NK-92 (cell line): ENCODE results near the gene SLC25A5.
"Not testable (repeated sequence)": the region's sequence is repeated elsewhere in the genome, so short reads cannot be mapped to it uniquely, and the experiment has no call there.

Source experiments
- DNase-seq: peaks from one replicate; lab custom pipeline; 2025; ENCODE audit not compliant: unreplicated experiment; lab: John Stamatoyannopoulos, UW

The SLC25A5 gene

DNA sequence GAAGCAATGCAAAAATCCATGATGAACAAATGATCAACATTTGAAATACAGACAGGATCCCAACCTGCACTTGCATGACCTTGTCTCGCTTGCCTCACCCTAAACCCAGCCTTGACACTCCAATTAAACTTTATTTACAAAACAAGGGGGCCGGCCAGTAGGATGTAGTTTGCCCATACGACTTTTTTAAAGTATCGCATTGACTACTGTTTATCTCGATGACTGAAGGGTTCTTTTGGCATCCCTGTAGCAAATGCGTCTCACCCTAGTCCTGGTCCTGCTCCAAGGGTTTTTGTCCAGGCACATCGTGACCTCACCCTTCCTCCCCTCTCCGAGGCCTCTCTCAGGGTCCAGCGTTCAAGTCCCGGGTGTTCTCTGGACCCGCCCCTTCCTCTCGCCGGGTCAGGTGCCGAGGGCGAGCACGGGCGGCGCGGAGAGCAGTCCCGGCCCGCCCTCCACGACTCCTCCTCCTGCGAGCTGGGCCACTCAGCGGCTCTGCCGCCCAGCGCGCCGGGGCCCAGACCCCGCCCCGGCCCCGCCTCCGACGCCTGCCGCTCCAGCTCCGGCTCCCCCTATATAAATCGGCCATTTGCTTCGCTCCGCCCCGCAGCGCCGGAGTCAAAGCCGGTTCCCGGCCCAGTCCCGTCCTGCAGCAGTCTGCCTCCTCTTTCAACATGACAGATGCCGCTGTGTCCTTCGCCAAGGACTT lies at the start of gene SLC25A5:
TSS of gene SLC25A5 (plus strand) at position 603 of the 709 bp plus-strand sequence. CDS start at position 675, 72 bp downstream.
- no peak for DNase-seq

DNA sequence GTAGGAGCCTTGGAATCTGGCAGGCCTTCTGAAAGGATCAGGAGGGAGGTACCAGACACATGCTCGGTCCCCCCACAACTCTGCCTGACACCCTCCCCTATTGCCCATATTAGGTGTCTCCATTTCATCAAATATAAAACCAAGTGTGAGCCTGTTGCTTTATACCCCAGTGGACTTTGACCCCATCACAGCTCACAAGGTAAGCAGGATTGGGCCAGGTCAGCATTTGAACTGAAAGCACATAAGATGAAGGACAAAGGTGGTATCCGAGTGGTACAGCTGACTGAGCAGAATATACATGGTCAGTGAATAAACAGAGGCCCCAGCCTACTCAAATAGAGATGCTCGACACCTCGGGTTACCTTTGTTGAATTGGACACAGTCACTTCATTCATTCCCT lies 49.1 kb upstream of the SLC25A5 start:
- DNase-seq: no peak

DNA sequence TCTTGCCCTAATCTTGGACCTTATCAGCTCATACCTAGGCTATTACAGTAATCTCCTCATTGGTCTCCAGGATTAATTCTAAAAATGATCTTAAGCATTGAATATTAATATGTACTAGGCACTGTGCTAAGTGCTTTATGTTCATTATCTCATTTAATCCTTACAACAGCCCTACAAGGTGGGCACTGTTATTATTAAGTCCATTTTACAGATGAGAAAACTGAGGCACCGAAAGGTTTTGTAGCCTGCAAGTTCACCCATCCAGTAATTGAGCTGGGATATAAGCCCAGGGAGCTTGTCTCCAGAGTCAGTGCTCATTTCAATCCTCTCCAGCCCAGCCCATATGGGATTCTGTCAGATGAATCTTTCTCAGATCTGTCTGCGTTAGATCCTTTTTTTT lies 48.3 kb upstream of the SLC25A5 start:
- DNase-seq: no peak

DNA sequence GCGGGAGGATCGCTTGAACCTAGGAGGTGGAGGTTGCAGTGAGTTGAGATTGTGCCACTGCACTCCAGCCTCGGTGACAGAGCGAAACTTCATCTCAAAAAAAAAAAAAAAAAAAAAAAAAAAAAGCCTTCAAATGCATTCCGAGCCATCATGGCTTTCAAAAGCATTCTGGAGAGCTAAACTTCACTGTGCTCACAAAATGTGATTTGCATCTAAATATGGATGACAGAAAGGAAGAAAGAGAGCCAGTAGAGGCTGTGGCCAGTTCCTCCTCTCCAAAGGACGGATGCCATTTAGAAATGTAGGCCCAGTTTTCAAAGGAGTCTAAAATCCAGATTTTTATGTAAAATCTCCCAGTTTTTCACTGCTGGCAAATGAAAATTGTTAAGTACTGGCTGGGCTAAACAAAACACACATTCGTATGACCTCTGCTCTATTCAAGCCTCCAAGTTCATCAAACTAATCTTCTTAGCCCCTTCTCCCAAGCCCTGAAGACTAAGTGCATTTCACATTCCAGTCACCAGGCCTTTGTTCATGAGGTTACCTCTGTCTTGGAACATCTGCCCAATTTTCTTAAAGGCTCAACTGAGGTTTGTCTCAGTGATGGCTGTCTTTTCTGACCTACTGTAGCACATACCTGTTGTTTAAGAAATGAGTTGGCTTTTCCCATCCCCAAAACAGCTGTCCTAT lies 47.1 kb upstream of the SLC25A5 start:
- DNase-seq: no peak

DNA sequence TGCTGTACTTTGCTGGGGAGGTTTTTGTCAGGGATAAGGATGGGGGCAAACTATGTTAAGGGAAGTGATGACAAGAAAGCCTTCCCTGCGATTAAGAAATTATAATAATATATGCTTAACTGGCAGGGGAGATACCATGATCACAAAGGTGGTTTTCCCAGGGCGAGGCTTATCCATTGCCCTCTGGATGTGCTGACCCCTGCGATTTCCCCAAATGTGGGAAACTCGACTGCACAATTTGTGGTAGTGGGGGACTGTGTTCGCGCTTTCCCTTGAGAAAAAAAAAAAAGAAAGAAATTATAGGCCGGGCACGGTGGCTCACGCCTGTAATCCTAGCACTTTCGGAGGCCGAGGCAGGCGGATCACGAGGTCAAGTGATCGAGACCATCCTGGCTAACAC lies 44.6 kb upstream of the SLC25A5 start:
- DNase-seq: no peak

DNA sequence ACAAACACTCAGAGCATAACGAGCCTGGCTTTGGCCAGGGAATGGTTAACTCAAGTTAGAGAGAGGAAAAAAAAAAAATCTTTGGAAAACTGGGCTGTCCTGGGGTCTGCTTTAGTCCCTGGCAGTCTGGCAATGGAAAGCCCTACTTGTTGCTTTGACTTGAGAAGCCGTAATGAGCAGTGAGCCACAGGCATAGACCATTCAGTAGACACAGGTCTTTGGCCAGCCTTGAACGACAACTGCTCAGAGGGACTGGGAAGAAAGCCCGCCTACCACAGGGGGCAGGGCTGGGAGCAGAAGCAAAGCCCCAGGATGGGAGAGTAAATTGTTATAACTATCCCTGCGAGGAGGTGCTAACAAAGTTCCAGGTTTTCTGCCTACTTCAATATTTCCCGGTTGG lies 43.2 kb upstream of the SLC25A5 start:
- no peak for DNase-seq

DNA sequence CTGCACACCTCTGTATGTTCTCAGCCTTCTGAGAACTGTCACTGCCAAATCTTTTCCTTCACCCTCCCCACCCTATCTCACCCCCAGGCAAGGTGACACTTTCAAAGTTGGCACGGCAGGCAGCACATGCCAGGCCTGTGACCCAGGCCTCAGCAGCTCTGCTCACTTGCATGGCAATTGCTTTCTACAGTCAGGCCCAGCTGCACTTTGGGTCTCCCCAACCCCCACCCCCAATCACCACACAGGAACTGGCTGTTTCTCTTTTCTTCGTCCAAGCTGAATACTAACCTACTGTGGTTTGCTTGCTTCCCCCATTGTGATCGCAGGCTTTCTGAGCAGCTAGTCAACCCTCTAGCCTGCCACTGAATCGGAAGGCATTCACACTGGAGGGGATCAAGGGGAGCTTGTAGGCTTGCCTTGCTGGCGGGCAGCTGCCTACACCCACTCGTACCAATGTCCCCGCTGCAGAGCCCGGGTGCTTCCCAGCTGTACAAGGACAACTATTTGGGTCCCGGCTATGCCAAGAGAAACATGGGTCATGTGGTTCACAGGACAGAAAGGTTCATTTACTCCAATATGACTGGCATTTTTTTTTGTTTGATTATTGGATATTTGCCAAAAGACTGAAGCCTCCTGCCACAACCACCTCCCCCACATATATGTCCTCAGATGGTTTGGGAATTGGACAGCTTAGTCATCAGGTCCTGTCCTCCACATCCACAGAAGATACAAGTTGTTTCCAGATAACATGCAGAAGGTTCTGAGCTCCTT lies 41.0 kb upstream of the SLC25A5 start:
- DNase-seq: no peak

DNA sequence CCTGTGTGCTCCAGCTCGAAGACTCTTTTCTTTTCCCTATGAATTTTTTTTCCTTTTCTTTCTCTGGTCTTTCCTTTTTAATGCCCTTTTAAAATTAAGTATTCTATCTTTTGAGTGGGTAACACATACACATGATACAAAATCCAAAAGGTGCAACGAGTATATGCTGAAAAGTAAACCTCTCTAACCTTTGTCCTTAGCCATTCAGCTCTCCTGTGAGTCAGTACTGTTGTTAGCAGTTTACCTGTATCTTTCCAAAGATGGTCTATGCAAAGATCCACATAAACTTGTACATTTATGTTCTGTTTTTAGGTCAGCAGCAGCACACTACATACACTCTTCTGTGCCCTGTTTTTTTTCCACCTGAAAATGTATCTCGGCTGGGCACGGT lies 40.5 kb upstream of the SLC25A5 start:
- no peak for DNase-seq

DNA sequence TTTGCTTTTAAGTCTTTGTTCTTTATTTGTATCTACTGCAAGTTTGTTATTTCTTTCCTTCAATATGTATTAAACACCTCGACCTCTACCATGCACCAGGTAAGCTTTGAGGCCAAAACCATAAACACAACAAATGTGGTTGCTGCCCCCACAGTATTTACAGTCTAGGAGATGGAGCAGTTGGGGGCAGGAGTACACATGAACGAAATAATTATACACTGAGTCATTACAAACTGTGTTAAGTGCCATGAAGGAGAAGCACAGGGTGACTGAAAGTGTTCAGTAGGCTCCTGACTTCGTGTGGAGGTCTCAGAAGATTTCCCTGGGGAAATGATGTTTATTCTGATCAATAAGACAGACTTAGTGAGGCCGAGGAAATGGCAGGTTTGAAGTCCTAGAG lies 38.8 kb upstream of the SLC25A5 start:
- DNase-seq: no peak

DNA sequence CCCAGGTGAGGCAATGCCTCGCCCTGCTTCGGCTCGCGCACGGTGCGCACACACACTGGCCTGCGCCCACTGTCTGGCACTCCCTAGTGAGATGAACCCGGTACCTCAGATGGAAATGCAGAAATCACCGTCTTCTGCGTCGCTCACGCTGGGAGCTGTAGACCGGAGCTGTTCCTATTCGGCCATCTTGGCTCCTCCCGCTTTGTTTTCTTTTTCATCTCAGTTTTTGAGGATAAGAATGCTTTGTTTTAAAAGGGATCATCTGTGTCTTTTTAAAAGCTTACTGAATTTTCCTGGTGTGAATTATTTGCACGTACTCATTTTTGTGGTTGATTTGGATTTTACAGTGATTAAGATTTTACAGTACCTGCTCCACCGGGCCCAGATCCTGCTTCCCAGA lies 26.9 kb upstream of the SLC25A5 start:
- DNase-seq: not testable (repeated sequence)

DNA sequence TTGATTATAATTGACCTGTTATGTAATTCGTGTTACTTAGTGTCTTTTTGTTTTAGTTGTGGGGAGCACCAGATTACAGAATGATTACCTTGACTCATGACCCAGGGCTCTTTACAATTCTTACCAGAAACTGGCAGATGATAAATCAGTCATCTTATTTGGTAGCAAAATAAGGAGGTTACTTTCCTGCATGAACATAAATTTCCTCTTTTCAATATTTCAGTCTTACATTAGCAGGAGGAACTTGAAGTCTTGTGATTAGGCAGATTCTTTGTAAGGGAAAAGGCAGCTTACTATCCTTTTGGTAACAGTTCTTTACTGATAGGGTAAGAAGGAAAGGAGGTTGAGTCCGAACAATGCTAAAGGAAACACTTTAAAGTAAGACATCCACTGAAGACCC lies 26.0 kb upstream of the SLC25A5 start:
- DNase-seq: no peak

DNA sequence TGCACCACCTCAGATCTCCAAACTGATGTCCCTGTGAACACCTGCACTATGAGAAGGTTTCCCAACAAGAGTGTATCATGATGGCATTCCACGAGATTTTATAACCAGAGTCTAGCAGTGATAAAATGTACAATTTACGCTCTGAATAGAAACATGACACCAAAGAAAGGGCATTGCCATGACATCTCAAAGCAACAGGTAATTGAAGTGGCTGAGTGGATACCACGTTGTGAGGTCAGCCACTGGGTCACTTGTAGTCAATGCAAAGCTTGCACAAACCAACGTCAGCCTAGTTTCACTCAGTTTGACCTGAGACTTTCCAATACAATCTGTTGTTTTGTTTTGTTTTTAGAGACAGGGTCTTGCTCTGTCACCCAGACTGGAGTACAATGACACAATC lies 15.0 kb upstream of the SLC25A5 start:
- no peak for DNase-seq

DNA sequence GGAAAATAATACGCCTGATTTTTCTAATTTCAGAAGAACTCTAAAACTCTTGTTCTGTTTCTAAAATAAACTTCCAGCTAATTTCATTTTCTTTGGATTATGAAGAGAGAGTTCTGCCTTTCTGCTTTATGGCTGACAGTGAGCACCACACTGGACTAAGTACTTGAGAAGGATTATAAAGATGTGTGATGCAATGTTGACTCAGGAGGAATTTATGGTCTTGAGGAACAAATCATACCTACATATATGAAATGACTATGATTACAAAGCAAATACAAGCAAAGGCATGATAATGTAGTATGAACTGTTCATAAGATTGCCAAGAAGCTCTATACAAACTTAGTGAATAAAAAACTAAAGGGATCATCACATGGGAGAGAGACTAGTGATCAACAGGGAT lies 13.0 kb upstream of the SLC25A5 start:
- no peak for DNase-seq

DNA sequence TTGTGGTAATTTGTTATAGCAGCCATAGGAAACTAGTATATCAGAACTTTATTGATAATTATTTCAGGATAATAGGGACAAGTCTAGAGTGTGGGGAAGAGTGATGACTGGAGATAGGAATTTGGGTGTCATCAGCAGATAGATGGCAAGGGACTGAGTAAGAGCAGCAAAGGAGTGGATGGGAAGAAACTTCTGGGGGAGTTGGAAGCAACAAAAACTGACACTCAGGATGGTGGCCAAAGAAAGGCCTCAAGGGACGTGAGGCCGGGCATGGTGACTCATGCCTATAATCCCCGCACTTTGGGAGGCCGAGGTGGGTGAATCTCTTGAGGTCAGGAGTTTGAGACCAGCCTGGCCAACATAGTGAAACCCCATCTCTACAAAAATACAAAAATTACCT lies 9.1 kb upstream of the SLC25A5 start:
- DNase-seq: no peak

DNA sequence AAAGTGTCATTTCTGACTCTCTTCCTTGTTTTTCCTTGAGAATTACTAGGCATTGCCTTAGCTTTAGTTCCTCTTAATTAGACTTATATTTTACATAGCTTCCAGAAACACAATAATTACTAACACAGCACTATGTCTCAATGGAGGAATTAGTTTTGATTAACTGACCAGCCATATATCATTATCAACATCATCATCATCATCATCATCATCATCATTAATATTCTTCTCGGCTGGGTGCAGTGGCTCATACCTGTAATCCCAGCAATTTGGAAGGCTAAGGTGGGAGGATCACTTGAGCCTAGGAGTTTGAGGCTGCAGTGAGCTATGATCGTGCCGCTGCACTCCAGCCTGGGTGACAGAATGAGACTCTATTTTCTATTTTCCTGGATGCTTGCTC lies 2.7 kb upstream of the SLC25A5 start:
- no peak for DNase-seq

DNA sequence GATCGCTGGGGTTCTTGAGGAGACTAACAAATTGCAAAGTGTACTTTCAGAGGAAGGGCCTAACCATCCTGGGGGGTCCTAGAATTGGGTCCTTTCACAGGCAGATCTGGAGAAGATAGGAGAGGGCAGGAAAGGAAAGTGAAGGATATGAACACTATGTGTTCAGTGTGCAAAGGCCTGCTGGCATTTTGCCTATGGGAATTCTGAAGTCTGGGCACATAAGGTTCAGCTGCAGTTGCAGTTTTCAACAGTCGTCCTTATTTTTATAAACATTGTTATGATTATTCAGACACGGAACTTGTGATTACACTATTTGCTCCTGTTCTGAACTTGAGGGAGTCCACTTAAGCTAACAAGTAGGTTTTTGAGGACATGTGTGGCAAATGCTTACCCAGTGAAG lies 1.3 kb upstream of the SLC25A5 start:
- no peak for DNase-seq

DNA sequence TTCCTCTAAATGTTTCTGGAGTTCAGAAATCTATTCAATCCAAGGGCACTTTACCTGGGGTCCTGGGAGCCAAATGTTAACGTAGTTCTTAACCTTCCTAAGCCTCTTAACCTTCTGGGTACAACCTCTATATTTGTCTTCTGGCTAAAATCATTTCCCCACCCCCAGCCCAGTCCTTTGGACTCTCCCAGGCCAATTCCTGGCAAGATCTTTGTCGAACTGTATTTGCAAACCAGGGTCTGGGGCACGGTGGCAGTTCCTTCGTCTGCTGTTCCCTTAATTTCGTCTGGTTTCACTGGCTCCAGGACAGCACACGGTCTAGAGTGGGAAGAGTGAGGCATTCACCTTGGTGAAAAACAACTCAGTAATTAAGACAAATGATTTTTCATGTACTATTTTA lies 811 bp upstream of the SLC25A5 start:
- DNase-seq: no peak

DNA sequence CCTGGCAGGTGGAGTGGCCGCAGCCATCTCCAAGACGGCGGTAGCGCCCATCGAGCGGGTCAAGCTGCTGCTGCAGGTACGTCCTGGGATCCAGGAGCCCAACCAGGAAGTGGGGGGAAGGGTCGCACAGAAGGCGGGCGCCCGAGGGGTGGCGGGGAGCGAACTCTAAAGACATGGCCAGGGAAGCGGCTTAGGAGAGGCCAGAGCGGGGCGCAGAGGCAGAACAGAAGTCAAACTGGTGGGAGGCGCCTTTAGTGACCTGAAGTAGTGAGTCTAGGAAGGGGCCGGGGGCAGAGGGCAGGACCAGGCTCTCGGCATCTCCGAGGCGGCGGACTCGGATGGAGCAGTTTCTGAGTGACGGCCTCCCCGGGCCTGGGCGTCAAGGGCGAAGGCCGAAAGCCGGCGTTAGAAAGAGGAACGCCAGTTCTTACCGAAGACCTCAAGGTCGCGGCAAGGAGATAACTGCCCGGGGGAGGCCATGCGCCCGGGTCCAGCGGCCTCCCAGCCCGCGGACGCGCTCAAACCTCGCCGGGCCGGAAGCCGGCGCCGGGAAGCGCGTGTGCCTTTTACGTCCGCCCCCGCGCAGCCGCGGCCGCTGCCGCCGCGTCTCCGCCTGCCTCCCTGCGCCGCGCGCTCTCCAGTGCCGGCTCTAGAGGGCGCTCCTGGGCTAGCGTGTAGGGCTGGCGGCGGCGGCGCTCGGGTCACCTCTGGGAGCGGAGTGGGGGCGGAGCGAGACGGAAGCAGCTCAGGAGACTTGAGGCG lies 488 bp downstream of the SLC25A5 start:
- DNase-seq: no peak

DNA sequence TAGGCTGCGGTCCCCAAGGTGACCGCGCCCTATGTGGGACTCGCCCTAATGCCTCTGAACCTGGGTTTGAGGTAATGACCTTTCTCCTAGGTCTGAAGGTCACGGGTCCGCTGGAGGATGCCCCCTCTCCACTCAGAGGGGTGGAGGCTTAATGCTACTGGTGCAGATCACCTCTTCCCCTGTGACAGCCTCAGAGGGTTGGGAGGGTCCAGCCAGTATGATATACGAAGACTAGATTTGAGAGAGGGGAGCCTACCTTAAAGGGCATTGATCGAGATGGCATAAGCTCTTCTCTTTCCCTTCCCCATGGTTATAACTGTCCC lies 1.0 kb downstream of the SLC25A5 start:
- no peak for DNase-seq

DNA sequence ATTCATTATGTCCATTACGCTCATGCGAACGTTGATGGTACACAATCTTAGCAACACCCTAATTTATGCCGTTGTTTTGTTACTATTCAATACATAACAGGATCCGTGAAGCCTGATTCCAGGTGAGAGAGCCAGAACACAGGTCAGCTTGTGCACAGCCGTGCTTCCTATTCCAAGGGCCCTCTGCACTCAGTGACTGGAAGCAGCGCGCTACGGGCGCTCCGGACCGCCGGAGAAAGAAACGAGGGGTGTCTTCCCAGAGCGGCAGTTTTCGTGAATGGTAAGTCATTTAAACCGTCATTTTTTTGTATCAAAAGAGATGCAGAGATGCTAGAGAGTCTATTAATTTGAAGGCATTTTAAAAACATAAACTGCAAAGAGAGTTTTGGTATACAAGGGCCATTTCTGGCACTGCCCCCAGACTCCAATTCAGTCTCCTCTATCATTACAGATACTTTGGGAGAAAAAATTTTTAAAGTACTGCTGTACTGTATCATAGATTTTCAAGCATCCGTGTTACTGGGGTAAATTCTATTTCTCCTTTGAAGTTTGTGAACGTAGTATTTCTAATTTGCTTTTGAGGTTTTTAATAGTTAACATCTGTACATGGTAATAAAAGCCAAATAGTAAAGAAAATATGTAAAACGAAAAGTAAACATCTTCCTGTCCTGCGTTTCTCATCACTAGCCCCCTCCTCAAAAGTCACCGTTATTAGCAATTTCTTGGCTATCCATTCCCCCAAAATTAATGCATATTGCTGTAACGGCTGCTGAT lies 6.6 kb downstream of the SLC25A5 start:
- no peak for DNase-seq
